ENCODE measurements around the gene KCTD20. TPM values are rescaled to one million over a fixed set of nuclear protein-coding genes. Genes with fewer than 3 reads are reported as not detected.
"Not testable (repeated sequence)": the region's sequence is repeated elsewhere in the genome, so short reads cannot be mapped to it uniquely, and the experiment has no call there.

Gene KCTD20
- total RNA-seq (2014; rRNA removed; shearing (Covaris generic); ENCODE audit: low replicate concordance) = 78.4 and 98.0 TPM in 2 replicates

DNA sequence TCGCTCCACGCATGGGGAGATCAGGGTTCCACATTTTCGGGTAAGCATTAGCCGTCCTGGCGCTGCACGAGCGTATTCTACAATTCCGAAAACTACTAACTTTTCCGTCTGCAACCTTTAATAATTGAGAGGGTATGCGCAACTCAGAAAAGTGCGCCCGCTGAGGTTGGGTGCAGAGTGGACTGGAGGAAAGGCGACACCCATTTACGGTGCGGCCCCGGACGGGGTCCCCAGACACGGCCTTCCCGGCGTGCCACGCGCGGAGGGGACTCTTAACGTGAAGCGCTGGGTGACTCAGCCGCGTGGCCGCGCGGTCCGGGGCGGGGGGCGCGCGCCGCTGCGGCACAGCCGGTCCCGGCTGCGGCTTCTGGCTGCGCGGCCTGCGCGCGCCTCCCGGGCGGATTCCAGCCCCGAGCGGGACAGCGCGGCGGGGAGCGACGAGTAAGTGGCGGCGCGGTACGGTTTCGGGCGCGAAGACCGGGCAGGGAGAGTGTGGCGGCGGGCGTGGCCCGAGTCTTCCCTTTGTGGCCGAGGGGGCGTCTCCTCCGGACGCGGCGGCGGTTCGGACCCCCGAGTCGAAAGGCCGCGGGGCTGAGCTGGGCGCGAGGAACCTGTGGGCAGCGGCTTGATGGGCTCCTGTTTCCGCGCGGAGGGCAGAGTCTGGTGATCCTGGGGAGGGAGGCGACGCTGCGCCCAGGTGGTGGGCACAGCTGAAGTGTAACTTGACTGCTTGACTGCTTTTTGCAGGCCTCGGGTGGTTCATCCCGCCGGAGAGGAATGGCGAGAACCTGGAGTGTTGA, at the start of gene KCTD20, which contains the start of gene PXT1:
TSS of gene KCTD20 (plus strand) at position 330 of the 800 bp plus-strand sequence. CDS start 27,098 bp downstream, outside the sequence.
TSS of gene PXT1 (minus strand) at position 184 of the 800 bp plus-strand sequence. CDS start 16,772 bp downstream, outside the sequence.
- in situ Hi-C loops (cut with HindIII; ENCODE audit: low pct_unique_long_range_greater_than_20kb, low sequenced_read_pairs) = no loop called here
- peak; percentile 87 for DNase-seq (ENCODE audit: low read depth)

DNA sequence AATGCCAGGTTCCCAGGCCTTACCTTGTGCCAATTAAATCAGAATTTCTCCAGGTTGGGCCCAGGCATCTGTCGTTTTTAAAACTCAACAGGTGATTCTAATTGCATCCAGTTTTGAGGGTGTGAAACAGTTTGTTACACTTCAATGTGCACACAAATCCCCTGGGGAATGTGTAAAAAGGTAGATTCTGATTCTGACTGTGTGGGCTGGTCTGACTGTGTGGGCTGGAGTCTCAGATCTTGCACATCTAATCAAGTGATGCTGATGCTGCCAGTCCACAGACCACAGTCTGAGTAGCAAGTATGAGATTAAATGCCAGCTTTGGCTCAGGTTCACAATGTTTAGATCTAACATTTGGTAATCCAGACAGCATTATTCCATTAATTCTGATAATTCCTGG, 42.8 kb upstream of the KCTD20 start:
- DNase-seq (ENCODE audit: low read depth) = no peak
- in situ Hi-C loops (cut with HindIII; ENCODE audit: low pct_unique_long_range_greater_than_20kb, low sequenced_read_pairs) = no loop called here

DNA sequence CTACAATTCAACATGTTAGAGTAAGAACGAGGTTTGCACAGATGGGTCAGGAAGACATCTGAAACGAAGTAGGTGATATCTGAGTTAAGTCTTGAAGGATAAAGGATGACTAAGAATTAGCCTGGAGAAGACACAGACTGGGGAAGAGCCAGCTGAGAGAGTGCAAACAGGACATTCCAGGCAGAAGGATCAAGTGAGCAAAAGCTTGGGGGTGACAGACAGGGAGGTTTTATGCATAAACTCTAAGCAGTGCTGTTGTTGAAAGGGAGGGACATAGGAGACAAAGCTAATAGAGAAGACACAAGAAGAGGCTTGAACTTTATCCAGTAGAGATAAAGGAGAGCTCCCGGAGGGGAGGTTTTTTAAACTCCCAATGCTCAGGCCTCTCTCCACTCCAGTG, 40.3 kb upstream of the KCTD20 start:
- no peak for DNase-seq (ENCODE audit: low read depth)
- in situ Hi-C loops (cut with HindIII; ENCODE audit: low pct_unique_long_range_greater_than_20kb, low sequenced_read_pairs) = no loop called here

DNA sequence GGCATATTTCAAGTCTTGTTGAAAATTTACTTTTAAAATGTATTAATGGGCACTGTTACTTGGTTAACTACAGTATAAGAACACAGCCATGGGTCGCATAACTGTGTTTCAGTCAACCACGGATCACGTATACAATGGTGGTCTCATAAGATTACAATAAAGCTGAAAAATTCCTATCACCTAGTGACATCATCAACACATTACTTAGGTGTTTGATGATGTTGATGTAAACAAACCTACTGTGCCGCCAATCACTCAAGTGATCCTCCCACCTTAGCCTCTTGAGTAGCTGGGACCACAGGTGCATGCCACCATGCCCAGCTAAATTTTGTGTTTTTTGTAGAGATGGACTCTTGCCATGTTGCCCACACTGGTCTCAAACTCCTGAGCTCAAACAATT, 38.6 kb upstream of the KCTD20 start:
- no peak for DNase-seq (ENCODE audit: low read depth)
- in situ Hi-C loops (cut with HindIII; ENCODE audit: low pct_unique_long_range_greater_than_20kb, low sequenced_read_pairs) = no loop called here

DNA sequence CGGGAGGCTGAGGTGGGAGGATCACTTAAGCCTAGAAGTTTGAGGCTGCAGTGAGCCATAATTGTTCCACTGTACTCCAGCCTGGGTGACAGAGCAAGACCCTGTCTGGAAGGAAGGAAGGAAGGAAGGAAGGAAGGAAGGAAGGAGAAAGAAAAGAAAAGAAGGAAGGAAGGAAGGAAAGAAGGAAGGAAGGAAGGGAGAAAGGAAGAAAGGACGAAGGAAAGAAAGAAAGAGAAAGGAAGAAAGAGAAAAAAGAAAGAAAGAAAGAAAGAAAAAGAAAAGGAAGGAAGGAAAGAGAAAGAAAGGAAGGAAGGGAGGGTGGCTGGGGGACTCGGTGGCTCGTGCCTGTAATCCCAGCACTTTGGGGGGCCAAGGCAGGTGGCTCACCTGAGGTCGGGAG, 33.1 kb upstream of the KCTD20 start:
- DNase-seq (ENCODE audit: low read depth); in situ Hi-C loops (cut with HindIII; ENCODE audit: low pct_unique_long_range_greater_than_20kb, low sequenced_read_pairs): not testable (repeated sequence)

DNA sequence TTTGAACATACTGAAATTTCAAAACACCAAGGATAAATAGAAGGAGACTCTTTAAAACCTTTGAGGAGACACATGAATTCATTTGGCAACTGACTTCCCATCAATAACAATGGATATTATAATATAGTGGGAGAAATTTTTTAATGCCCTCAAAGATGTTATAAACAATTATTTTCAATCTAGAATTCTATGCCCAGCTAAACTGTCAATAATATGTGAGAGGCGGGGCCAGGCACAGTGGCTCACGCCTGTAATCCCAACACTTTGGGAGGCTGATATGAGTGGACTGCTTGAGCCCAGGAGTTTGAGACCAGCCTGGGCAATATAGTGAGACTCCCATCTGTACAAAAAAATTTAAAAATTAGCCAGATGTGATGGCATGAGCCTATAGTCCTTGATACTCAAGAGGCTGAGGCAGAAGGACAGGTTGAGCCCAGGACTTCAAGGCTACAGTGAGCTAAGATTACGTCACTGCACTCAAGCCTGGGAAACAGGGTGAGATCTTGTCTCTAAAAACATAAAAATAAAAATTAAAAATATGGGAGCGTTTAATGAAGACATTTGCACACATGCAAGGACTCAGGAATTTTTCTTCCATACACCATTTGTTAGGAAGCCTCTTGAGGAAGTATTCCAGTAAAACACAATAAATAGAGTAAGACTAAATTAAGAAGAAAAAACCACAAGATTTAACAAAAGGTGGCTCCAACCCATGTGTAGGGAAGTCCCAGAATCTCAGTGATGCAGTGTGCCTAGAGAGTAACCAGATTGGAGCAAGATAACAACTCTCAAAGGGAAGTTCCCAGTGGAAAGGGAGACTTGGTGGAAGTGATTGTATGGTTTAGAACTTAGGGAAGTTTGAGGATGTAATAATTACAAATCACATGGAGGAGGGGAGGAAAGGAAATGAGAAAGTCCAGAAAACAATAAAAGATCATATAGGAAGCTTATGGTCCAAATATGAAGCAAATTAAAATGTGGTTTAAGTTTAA, 29.0 kb upstream of the KCTD20 start:
- in situ Hi-C loops (cut with HindIII; ENCODE audit: low pct_unique_long_range_greater_than_20kb, low sequenced_read_pairs) = no loop called here
- no peak for DNase-seq (ENCODE audit: low read depth)

DNA sequence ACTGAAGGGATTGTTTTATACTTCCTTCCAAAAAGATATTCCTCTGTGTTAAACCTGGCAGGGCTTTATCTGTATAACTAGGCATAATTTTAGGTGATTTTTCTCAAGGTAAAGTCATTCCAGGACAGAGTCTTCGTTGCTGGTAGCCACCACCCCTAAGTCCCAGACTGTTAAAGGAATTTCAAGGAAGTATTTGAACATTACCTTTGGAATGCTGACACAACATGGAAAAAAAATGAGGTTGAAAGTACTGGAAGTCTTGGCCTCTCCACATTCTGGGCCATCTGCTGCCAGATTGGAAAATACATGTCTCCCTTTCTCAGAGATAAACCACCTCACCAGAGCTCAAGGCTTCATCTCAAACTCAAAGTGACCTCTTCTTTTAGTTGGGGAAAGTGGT, 28.3 kb upstream of the KCTD20 start:
- in situ Hi-C loops (cut with HindIII; ENCODE audit: low pct_unique_long_range_greater_than_20kb, low sequenced_read_pairs) = no loop called here
- DNase-seq (ENCODE audit: low read depth) = no peak

DNA sequence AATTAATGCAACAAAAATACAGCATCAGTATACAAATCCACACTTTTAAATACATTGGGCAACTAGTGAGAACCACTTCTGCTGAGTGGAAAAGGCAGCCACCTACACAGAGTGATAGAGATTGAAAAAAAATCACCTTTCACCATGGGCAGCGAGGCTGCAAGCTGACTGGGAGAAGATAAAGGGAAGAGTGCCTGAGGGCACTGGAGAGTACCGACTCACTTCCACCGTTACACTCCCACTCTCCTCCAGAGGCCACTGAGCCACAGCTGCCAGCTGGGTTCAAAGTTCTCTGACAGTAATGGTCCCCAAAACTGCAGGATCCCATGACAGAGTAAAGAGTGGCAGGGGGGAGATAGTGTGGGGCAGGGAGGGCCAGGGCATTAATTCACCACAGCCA, 24.2 kb upstream of the KCTD20 start:
- DNase-seq (ENCODE audit: low read depth) = no peak
- in situ Hi-C loops (cut with HindIII; ENCODE audit: low pct_unique_long_range_greater_than_20kb, low sequenced_read_pairs) = no loop called here

DNA sequence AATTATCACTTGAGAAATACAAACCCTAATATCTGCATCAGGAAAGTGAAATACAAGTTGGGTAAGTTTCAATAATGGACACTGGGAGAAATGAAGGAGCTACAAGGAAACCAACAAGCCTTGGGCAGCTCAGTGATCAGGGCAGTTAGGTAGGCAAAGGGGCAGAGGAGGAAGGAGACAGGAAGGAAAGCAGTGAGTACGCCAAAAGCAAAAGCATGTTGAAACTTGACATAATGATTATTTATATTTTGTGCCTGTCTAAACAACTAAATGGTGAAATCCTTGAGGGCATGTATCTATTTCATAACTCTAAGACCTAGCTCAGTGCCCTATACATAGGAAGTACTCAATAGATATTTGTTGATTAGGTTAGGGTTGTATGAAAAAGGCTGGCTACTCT, 23.5 kb upstream of the KCTD20 start:
- in situ Hi-C loops (cut with HindIII; ENCODE audit: low pct_unique_long_range_greater_than_20kb, low sequenced_read_pairs) = no loop called here
- no peak for DNase-seq (ENCODE audit: low read depth)

DNA sequence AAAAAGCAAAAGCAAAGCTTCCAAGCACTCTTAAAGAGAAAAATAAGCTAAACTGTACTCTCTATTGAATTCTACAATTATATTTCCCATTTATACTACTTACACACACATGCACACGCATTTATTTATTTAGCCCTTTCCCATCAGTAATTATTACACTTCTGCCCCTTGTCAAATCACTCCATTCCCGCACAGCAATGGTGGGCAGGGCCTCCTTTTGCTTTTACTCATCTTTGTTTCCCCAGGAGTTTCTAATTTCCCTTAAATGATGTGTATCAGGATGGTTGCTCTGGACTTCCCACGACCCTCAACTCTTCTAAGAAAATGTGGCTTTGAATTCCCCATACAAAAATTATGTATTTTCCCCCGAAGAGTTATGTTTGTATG, 20.1 kb upstream of the KCTD20 start:
- in situ Hi-C loops (cut with HindIII; ENCODE audit: low pct_unique_long_range_greater_than_20kb, low sequenced_read_pairs) = no loop called here
- DNase-seq (ENCODE audit: low read depth) = no peak

DNA sequence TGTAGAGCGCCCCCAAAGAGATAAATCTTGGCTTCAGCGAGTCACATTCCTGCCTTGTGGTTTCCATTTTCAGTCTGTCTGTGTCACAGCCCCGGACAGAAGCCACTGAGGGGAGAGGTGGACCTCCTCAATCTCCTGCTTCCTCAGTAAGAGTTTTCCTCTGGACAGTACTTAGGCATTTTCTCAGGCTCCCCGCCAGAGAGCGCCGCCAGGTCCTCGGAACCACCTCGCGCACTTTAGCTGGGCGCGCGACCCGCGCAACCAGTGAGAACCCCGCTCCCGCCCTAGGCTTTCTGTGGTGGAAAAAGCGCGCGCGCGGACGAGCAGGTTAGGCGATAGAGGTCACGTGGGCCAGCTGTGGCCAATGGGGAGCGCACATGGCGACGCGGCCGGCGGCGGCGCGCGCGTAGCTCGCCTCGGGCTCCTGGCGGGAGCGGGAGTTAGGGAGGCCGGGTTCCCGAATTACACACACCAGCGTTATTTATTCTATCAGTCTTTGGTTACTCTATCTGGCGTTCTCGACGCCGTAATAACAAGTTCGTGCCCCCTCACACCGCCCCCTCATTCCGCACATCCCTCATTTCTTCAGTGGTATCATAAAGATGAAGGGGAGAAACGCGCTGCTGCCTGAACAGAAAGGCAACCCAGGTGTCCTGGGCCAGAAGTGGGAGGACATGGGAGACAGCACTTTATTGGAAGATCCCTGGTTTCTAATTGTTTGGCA, 19.5 kb upstream of the KCTD20 start:
- in situ Hi-C loops (cut with HindIII; ENCODE audit: low pct_unique_long_range_greater_than_20kb, low sequenced_read_pairs) = no loop called here
- DNase-seq (ENCODE audit: low read depth) = peak; percentile 97

DNA sequence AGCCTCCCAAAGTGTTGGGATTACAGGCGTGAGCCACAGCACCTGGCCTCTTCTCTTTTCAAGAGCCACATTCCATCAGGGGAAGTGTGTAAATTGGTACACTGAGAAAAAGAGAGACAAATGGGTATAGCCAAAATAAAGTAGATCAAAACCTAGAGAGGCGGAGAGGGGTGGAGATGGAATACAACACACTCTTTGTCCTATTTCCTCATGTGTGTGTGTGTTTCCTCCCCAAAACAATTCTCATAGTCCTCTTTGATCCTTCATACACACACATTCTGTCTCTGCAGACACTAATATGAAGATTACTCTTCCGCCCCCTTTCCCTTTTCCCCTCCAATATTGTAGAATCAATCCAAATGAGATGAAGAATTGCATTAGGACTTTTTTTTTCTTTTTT, 16.2 kb upstream of the KCTD20 start:
- in situ Hi-C loops (cut with HindIII; ENCODE audit: low pct_unique_long_range_greater_than_20kb, low sequenced_read_pairs) = no loop called here
- DNase-seq (ENCODE audit: low read depth) = no peak

DNA sequence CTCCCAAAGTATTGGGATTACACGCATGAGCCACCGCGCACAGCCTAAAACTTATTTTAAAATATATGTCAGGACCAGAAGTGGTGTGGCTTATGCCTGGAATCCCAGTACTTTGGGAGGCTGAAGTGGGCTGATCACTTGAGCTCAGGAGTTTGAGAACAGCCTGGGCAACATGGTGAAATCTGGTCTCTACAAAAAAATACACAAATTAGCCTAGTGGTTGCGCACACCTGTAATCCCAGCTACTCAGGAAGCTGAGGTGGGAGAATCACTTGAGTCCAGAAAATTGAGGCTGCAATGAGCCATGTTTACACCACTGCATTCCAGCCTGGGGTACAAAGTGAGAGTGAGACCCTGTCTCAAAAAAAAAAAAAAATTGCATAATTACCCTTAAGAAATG, 13.9 kb upstream of the KCTD20 start:
- no peak for DNase-seq (ENCODE audit: low read depth)
- in situ Hi-C loops (cut with HindIII; ENCODE audit: low pct_unique_long_range_greater_than_20kb, low sequenced_read_pairs) = no loop called here

DNA sequence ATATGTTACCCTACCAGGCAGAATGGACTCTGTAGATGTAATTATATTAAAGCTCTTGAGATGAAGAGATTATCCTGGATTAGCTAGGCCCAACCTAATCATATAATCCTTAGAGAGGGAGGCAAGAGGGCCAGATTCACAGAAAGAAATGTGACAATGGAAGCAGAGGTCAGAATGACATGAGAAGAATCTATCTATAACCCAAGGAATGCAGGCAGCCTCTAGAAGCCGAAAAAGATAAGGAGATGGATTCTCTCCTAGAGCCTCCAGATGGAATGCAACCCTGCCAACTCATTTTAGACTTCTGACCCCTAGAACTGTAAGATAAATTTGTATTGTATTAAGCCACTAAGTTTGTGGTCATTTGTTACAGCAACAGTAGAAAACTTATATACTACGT, 12.4 kb upstream of the KCTD20 start:
- in situ Hi-C loops (cut with HindIII; ENCODE audit: low pct_unique_long_range_greater_than_20kb, low sequenced_read_pairs) = no loop called here
- DNase-seq (ENCODE audit: low read depth) = no peak

DNA sequence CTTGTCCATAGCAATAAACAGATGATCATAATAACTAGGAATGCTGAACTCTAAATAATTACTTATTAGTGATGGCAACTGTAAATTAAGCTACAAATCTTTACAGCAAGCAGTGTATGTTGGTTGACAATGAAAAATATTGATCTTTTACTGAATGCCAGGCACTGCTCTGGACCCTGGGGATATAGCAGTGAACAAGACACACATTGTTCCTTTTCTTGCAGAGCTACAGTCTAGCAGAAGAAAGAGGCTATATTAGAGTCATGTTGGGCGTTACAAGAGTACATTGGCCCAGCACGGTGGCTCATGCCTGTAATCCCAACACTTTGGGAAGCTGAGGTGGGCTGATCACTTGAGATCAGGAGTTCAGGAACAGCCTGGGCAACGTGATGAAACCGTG, 11.6 kb upstream of the KCTD20 start:
- DNase-seq (ENCODE audit: low read depth) = no peak
- in situ Hi-C loops (cut with HindIII; ENCODE audit: low pct_unique_long_range_greater_than_20kb, low sequenced_read_pairs) = no loop called here

DNA sequence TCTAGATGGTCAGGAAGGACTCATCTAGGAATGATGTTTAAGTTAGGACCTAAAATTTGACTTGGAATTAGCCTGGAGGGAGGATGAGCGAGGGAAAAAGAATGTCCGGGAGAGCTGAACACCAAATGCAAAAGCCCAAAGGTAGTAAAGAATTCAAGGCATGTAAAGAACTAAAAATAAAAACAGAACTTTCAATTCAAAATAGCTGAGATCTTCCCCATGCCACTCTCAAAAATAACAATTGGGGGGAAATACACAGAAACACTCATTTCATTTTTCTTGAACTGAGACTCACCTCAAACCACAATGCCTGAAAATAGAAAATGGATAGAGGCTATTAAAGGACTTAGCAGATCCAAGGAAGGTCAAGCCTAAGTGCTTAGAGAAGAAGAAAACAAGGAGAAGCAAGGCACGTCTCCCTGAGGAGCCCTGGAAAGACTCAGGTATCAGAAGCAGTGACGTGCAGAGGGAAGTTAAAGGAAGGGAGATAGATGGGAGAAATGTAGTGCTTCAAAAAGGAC, 10.6 kb upstream of the KCTD20 start:
- in situ Hi-C loops (cut with HindIII; ENCODE audit: low pct_unique_long_range_greater_than_20kb, low sequenced_read_pairs) = no loop called here
- DNase-seq (ENCODE audit: low read depth) = peak; percentile 66

DNA sequence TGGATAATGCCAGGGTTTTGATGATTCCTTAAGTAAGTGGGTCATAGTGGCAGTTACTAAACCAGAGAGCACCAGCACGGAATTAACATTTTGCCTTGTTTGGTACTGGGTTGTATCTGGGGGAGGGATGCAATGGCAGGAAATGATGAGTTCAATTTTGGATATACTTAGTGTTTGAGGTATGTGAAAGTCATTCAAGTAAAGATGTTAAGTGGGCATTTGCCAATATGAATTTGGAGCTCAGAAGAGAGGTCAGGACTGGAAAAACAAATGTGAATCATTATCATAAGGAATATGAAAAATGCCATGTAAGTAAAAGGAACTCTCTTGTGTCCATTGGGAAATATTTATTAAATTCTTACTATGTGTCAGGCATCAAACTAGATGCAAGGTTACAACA, 6.3 kb upstream of the KCTD20 start:
- in situ Hi-C loops (cut with HindIII; ENCODE audit: low pct_unique_long_range_greater_than_20kb, low sequenced_read_pairs) = no loop called here
- DNase-seq (ENCODE audit: low read depth) = no peak

DNA sequence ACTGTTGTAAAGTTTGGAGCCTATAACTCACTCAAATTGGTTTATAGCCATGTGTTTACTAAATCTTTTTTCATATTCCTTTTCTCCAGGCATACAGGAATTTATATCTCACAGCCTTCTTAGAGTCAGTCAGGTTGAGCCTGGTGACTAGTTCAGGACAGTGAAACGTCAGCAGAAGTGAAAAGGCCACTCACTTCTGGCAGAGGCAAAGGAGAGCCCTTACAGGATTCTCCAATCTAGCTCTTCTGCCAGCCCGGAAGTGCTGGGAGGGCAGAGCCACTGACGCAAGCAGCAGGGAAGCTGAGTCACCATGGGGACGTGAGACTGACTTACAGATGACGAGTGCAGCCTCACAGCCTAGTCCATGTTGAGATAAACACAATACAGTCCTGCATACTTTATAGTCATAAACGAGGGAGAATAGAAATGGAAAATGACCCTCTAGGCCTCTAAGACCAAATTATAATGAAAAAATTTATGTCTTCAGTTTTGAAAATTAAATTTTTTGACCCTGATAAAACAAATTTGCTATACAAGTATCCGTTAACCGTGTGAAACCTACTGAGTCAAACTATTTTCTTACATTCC, 1.4 kb upstream of the KCTD20 start:
- in situ Hi-C loops (cut with HindIII; ENCODE audit: low pct_unique_long_range_greater_than_20kb, low sequenced_read_pairs) = no loop called here
- DNase-seq (ENCODE audit: low read depth) = peak; percentile 97
